HG02981 (cell line): ENCODE measurements around the gene MRPS23.

ENCODE experiments used
- ATAC-seq: cut with Tn5 transposase; IDR thresholded peaks from one replicate; pipeline ENCODE4 v1.9.1; 2021; ENCODE audit warnings: mild to moderate bottlenecking, moderate library complexity; ENCODE audit not compliant: unreplicated experiment

MRPS23 gene

GRCh38 chr17:57879437-57880085, 29.7 kb upstream of the MRPS23 start:
- no peak for ATAC-seq

DNA sequence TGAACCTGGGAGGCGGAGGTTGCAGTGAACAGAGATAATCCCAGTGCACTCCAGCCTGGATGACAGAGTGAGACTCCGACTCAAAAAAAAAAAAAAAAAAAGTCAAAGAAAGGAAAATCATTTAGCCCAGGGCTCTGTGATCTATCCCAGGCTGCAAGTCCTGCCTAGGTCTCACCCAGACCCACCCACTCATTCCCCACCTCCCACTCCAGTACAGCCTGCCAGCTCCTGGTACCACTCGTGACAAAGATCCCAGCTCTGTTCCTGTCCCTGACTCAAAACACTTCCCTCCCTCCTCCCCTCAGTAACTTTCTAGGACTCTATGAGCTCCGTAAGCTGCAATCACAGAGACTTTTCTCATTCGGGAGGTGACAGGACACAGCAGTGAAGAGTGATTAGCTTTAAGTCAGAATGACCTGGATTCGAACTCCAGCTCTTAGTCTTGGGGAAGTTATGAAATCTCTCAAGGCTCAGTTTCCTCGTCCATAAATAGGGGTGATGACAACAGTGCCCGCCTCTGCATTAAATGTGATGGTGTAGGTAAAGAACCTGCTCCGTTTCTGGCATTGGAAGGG, 28.0 kb upstream of the MRPS23 start:
- ATAC-seq = no peak

- no peak for ATAC-seq
These were observed 27.0 kb upstream of the MRPS23 start for GRCh38 chr17:57876866-57877237.

- ATAC-seq = no peak
These were observed 26.4 kb upstream of the MRPS23 start for GRCh38 chr17:57876023-57876865.

GRCh38 chr17:57875290-57876022, 25.6 kb upstream of the MRPS23 start:
- no peak for ATAC-seq

DNA sequence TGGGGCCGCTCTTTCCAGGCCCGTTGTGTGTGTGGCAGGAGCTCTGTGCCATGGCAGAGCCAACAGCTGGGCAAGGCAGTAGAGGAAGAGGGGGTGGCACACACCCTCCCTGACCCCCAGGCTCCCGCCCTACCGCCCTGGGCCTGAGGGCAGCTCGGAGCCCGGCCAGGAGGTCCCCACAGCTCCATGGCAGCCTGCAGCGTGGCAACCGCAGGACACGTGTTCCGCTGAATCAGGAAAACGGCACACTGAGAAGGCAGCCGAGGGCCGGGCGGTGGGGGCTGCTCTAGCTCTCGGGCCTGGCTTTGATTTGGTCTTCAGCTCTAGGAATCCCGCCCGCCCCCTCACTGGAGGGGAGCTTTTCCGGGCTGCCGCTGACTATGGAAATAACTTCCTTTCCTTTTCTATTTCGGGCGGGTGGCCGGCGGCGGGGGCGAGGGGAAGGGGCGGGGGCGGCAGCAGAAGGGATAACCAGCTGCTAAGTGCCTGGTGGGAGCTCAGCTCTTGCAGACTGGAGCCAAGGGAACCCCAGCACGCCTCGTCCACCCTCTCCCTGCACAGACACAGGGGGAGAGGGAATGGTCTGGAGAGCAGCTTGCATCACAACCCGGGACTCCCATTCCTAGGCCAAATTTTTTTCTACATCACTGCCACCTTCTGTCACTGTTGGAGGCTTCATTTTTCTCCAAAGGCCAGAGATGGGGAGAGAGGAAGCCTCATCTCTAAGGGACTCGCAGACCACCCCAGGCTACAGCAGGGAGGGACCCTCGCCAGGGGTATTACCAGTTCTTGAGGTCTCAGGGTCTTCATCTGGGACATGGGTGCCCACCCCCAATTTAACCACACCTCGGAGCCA, 24.8 kb upstream of the MRPS23 start:
- ATAC-seq = no peak

DNA sequence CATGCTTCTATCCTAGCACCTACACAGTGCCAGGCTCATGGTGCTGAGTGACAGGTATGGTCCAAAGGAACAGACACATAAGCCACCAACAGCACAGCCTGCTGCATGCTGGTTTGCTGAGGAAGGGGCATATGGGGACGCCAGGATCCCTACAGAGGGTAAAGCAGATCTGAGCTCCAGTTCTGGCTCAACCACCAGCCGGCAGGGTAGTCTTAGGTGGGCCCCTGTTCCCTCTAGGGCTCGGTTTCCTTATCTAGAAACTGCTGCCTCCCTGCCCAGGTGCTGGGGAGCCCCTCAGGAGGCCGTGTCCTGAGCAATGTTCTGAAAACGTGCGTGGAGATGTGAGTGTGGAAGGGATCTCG, 24.2 kb upstream of the MRPS23 start:
- no peak for ATAC-seq

DNA sequence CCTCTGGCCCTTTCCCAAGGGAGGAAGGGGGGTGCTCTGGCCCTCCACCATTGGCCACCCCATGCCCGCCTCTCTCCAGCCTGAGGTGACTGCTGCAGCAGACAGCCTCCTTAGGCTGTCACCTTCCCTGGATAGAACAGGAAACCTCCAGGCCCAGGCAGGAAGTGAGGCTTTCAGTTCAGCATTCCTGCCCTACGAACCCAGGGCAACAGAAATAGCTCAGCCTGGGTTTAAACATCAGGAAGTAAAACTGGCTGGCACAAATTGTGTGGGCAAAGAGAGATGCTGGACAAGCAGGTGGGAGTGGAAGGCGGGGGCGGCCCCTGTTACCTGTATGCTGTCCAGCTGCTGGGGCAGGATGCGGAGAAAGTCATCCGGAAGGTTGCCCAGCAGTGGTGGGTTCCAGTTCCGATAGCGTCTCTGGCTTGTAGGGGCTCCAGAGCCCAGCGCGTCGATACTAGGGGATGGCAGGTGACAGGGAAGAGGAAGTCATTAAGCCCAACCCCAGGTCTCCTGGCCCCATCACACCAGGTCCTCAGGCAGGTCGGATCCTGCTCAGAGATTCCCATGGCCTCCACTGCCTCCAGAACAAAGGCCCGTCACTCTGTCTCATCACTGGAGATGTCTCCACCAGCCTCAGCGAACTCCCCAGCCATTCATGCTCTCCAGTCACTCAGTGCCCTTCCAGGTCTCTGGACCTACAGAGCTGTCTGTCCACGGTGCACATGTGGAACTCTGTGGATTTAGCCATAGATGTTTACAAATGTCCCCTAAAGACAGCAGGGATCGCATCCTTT, 23.6 kb upstream of the MRPS23 start:
- ATAC-seq = no peak

DNA sequence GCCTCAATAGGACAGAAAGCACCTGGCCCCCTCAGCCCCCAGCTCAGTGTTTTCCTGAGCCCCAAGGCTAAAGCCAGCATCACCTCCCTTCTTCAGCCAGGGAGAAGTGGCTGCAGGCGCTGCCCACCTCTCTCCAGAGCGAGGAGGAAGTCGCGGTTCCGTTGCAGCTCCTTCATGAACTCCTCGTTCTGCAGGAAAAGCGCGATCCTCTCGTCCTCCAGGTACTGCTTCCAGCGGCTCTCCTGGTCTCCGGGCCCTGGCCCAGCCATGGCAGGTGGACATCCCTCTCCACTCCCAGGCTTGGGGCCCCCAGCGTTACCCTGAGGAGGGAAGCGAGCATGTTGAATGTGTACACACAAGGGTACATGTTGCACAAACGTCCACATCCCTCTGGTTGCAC, 22.7 kb upstream of the MRPS23 start:
- no peak for ATAC-seq

GRCh38 chr17:57871863-57872262, 22.0 kb upstream of the MRPS23 start:
- ATAC-seq = no peak

GRCh38 chr17:57871155-57871554, 21.3 kb upstream of the MRPS23 start:
- ATAC-seq = no peak

GRCh38 chr17:57870283-57870635, 20.4 kb upstream of the MRPS23 start:
- no peak for ATAC-seq

DNA sequence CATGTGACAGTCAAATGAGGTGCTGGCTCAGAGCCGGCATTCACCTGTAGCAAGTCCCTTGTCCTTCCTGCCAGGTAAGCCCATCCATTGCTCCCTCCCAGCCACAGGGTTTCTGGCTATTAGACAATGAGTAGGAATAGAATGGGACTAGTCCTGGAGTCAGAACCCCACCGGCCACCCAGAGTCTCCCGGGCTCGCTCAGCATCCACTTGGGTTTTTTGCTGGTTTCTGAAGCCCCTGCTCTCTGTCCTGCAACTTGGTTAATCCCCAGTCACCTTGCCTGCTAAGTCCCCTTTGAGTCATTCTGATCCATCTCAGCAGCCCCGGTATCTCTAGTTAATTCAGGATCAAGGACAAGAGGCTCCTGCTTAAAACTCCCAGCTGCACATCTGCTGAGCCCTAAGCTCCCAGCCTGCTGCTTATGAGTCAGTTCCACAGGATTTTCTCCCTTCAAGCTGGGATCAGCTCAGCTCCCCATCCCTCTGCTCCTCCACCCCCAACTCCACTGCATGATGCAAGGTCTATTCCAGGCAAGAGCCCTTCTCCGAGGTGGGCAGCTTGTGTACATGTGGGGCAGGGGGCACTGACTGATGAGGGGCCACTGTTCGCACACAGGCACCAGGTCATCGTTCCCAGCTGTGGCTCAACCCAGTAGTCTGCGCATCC, 19.9 kb upstream of the MRPS23 start:
- ATAC-seq = no peak

DNA sequence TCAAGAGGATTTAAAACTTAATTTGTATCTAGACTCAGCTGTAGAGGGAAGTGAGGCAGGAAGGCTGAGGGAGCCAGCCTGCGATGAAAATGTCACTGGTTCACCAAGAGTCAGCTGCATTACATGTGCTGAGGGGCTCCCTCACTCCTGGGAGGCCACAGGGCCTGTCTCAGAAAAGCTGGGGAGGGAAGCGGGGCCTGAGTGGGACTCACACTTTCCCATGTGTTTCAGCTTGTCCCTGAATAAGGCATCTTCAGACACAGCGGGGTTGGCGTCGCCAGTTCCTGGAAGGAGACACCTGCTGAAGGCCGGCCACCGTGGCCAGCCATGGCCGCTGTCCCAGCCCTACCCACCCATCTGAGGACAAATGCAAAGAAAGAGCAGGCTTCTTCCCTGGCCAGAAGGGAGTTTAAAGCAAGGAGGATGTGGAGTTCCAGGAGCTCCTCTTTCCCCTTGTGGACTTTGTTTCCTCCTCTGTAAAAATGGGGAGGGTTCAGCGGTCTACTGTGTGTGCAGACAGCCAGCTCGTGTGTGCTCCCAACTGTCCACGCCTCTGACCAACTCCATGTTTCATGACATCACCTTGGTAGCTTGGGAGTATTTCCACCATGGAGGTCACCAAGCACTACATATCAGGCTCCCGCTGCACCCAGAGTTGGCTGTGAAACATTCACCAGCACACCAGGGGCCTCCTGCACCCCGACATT, 19.2 kb upstream of the MRPS23 start:
- no peak for ATAC-seq

DNA sequence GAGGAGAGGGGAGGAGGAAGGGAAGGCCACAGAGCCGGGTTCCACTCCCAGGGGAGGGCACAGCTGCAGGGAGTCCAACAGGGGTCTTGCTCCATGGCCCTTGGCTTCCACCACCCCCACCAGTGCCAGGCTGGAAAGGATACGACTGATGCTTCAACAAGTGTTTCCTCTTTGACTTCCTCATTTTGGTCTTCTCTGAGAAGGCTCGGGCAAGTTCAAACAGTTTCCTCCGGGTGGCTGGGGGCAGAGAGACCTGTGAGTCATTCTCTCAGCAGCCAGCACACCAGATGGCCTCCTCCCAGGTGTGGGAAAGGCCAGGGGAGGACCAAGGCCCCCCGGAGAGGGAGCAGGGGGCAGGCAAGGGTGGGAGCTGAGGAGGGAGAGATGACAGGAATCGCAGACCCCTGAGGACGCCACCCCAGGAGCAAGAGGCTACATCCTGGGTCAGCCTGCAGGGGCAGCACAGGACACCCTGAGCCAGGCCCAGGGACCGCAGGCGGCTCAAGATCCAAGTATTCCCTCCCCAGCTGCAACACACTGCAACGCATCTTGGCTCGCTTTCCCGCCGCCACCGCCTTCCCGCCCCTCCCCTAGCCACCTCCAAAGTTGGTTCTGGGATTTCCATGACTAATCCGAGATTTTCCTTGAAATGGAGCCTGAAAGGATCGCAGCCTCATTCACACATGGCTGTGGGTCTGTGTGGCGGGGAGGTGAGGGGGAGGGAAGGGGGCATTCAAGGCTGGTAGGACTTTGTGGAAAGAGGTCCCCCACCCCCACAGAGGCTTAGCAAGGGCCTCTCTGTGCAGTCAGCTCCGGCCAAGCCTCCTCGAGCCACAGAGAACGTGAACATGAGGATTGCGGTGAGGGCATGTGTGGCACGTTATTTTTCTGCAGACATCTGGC, 18.4 kb upstream of the MRPS23 start:
- ATAC-seq = peak; percentile 79

DNA sequence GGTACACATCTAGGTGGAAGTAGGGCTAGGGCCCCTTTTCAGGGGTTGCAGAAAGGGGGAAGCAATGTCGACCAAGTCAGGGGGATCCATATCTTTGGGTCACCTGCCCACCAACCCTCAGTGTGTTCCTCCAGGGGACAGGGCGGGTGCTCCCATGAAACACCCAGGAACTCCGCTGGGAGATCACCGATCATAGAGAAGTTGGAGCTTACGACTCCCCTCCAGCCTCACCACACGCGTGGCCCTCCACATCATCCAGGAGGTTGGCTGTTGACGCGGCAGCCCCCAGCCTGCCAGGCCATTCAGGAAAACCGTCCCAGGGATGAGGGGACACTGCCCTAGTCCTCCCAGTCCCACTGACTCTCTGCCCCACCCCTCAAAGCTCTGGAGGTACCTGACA, 17.3 kb upstream of the MRPS23 start:
- ATAC-seq = no peak

DNA sequence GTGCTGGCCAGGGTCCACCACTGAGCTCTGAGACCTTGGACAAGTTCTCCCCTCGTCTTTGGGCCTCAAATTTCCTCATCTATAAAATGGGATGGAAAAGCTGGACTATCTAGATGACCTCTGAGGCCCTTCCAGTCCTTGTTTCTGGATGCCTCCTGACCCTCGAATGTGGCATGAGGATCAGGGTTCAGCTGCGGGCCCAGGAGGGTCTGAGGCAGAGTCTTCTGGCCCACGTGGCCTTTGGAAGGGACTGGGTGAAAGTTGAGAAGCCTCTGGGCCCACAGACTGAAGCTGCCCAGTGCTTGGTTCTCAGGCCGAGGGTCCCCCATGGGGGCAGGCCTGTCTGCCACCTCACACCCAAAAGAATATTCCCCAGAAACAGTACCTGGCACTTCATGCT, 16.9 kb upstream of the MRPS23 start:
- no peak for ATAC-seq

GRCh38 chr17:57866319-57866718, 16.5 kb upstream of the MRPS23 start:
- ATAC-seq = no peak
